IPS-15b (cell line): ENCODE measurements around the gene SPATA13.
"Not testable (repeated sequence)": the region's sequence is repeated elsewhere in the genome, so short reads cannot be mapped to it uniquely, and the experiment has no call there.

Experiments used
- H3K27me3 ChIP-seq: one replicate; pipeline ENCODE4 v1.6.1; 2013; ENCODE audit warnings: low read length; ENCODE audit not compliant: control insufficient read depth, insufficient read depth
- H3K36me3 ChIP-seq: one replicate; pipeline ENCODE4 v1.6.1; 2013; ENCODE audit warnings: low read length; ENCODE audit not compliant: control insufficient read depth, insufficient read depth
- H3K4me1 ChIP-seq: one replicate; pipeline ENCODE4 v1.6.1; 2013; ENCODE audit warnings: mild to moderate bottlenecking, low read length; ENCODE audit not compliant: control insufficient read depth, insufficient read depth
- H3K4me3 ChIP-seq: one replicate; pipeline ENCODE4 v1.5.1; 2013; ENCODE audit warnings: low read depth, low read length
- H3K9ac ChIP-seq: one replicate; pipeline ENCODE4 v1.6.1; 2013; ENCODE audit warnings: low read depth, mild to moderate bottlenecking, low read length
- H3K9me3 ChIP-seq: one replicate; pipeline ENCODE4 v1.6.1; 2013; ENCODE audit warnings: mild to moderate bottlenecking, low read length; ENCODE audit not compliant: control insufficient read depth, insufficient read depth

Gene SPATA13

DNA sequence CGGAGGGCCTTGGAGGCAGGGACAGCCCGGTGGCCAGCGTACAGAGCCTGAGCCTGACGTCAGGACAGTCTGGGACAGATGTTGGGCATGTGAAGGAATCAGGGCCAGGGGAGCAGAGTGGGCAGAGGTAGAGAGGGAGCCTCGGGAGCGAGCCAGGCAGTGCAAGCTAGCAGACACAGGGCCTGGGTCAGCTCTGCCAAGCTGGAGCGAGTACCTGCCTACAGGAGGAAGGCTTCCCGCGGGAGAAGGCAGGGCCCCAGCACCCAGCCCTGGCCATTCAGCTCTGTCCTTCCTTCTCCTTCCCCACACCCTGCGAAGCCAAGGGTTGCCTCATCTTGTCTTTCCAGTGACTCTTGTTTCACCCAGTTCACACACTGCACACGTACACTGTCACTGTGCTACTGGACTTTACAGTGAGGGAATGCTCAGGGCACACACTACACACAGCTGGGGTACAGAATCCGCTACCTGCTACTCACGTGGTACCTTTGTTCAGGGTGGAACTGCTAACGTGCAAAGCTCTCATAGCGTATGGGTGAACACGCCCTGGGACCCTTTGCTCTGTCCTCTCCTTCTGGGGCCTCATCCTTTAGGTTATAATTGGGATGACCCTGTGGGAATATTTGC lies 139.1 kb downstream of the SPATA13 start:
- Histone ChIP-seq H3K4me3 (no peak overlapping the region), H3K9me3 (no peaks in the 10 kb centered on the region), H3K4me1 (no peaks in the 10 kb centered on the region), H3K9ac (no peak overlapping the region), H3K36me3 (peaks cover 32% of the 10 kb centered on the region), H3K27me3 (no peaks in the 10 kb centered on the region)

DNA sequence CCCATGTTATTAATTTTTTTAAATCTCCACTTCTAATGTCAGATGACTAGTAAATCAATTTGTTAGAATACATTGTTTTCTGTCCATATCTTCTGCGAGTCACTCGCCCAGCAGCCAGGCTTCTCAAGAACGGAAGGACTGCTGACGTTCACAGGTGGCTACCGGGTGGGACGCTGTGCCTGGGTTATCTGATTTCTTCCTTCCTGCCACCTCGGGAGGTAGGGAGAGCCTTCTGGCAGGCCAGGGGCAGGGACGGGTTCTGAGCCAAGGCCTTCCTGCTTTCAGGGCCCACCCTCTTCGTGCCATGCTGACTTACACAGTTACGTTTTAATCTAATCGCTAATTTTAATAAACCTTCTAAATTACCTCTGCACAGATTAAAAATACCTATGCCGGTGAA lies 140.9 kb downstream of the SPATA13 start:
- H3K4me1 ChIP-seq = no peaks in the 10 kb centered on the region
- H3K4me3 ChIP-seq = no peak overlapping the region
- H3K36me3 ChIP-seq = peaks cover 26% of the 10 kb centered on the region
- no peaks in the 10 kb centered on the region for H3K27me3 ChIP-seq
- no peaks in the 10 kb centered on the region for H3K9me3 ChIP-seq
- H3K9ac ChIP-seq = no peak overlapping the region

DNA sequence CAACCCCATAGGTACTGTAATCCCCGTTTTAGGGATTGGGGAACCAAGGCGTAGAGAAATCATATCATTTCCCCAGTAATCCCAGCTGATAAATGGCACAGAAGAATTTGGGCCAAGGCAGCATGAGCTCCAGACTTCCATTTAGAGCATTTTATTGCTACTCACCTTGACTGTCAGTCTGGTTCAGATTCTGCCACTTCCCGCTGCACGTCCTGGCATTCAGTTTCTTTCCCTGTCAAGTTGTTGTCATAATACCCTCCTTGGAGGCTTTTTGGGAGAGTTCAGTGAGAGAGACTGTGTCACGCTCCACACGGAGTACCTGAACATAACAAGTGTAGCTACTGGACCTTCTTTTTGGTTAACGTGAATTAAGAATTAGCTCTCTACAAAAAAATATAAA lies 141.4 kb downstream of the SPATA13 start:
- H3K36me3 ChIP-seq = peaks cover 26% of the 10 kb centered on the region
- H3K9ac ChIP-seq = no peak overlapping the region
- no peak overlapping the region for H3K4me3 ChIP-seq
- H3K4me1 ChIP-seq = no peaks in the 10 kb centered on the region
- H3K9me3 ChIP-seq = no peaks in the 10 kb centered on the region
- H3K27me3 ChIP-seq = no peaks in the 10 kb centered on the region

DNA sequence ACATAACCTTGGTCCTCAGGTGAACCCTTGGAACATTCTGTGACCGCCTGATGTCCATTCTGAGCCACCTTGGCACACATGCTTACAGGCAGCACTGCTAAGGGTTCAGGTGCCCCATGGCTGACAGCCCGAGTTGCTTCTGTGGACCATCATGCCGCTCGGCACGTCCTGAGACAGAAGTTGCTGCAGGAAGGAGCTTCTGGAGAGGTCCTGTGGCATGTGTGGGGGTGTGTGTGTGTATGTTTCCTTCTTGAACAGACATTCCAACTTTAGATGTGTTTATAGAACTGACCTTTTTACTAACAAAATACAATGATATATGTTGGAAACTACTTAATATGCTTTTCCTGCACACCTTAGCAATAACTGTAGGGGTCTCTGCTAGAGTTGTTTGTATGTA lies 144.1 kb downstream of the SPATA13 start:
- H3K36me3 ChIP-seq = peaks cover 7% of the 10 kb centered on the region
- H3K4me3 ChIP-seq = no peak overlapping the region
- no peaks in the 10 kb centered on the region for H3K9me3 ChIP-seq
- H3K9ac ChIP-seq = no peak overlapping the region
- no peaks in the 10 kb centered on the region for H3K4me1 ChIP-seq
- H3K27me3 ChIP-seq = no peaks in the 10 kb centered on the region

DNA sequence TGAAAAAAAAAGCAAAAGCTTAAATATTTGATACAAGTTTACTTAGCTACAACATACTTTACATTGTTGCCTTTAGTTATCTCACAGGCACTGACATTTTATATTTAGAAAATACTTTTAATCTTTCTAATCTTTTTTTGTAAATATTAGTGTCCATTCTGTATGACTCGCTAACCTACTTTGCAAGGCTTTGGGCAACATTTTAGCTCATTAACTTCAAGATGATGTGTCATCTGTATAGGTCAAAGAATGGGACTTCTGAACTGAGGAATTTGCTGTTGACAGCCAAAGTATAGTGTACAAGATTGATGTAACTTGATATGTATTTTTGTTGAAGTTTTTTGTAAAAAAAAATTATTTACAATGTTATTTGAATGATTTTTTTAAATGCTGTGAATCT lies 146.1 kb downstream of the SPATA13 start:
- no peaks in the 10 kb centered on the region for H3K27me3 ChIP-seq
- no peaks in the 10 kb centered on the region for H3K9me3 ChIP-seq
- H3K4me3 ChIP-seq = no peak overlapping the region
- peaks cover 7% of the 10 kb centered on the region for H3K36me3 ChIP-seq
- H3K4me1 ChIP-seq = no peaks in the 10 kb centered on the region
- no peak overlapping the region for H3K9ac ChIP-seq

DNA sequence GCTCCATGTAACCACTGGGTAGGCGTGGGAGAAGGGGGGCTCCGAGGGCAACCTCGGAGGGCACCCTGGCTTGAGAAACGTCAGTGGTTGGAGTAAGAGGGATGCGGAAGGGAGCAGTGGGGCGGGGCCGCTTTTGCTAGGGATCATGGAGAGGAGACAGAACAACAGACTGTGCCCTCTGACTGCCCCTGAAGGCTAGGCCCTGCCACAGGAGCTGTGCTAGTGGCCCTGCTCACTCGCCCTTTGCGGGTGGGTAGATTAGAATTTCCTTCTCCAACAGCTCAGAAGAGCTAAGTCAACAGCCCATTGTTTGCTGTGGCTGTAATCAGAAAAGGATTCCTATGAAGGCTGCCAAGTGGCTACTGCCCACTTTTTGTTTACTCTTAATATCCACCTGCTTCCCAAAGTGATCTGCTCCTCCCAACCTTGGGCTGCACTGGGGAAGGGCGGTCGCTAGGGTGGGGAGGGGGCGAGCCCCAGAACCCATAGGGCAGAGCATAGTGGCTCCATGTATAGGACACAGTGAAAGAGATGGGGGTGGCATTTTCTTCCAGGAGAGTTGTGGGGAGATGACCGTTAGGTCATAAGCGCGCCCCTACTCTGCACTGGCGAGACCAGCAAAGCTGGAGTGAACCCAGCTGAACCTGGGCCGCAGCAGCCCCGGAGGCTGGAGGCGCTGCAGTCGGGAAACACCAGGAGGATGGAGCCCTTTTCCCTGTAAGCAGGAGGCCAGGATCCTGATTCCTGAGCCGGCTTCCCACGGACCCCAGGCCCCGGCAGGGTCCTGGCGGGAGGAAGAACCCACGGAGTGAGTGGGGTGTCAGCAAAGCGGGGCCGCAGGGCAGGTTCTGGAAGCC lies 146.9 kb downstream of the SPATA13 start:
- Histone ChIP-seq H3K4me1 (no peaks in the 10 kb centered on the region), H3K9me3 (no peaks in the 10 kb centered on the region), H3K36me3 (peaks cover 7% of the 10 kb centered on the region), H3K4me3 (no peak overlapping the region), H3K9ac (no peak overlapping the region), H3K27me3 (no peaks in the 10 kb centered on the region)

DNA sequence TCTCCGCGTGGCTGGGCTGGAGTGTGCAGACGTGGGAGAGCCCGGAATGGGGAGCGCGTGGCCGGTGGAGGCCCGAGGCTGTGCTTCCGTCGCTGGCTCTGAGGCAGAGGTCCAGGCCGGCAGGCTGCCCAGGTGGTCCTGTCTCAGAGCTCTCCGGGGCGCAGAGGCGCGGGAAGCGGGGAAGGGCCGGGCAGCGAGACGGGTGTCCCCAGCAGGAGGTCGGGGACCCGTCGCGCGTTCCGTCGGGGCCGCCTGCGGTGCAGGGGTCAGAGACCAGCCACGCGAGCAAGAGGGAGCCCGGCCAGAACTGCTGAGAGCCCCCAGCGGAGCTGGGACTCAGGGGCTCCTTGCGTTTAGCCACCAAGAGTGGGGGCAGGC lies 147.5 kb downstream of the SPATA13 start:
- no peaks in the 10 kb centered on the region for H3K27me3 ChIP-seq
- H3K9me3 ChIP-seq = no peaks in the 10 kb centered on the region
- H3K36me3 ChIP-seq = peaks cover 5% of the 10 kb centered on the region
- no peaks in the 10 kb centered on the region for H3K4me1 ChIP-seq
- no peak overlapping the region for H3K9ac ChIP-seq
- H3K4me3 ChIP-seq = no peak overlapping the region

DNA sequence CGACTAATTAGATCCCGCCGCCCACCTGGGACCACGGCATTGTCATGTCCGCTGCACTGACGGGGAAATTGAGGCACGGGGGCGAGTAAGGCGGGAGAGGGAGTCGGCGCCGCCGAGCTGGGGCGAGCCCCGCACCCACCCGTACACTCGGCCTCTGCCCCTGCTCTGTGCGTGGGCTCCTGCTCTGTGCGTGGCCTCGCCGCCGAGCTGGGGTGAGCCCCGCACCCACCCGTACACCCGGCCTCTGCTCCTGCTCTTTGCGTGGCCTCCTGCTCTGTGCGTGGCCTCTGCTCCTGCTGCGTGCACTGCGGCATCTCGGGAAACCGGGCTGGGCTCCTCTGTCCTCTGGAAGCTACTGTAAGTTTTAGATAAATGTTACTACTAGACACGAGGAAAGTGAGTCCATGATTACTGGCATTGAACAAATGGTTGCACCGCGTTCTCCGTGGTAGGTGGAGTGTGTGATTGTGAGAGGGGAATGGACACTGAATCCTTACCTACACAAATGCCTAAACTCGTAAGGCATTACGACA lies 148.0 kb downstream of the SPATA13 start:
- Histone ChIP-seq H3K4me1 (no peaks in the 10 kb centered on the region), H3K9me3 (no peaks in the 10 kb centered on the region), H3K4me3 (no peak overlapping the region), H3K36me3 (no peaks in the 10 kb centered on the region), H3K9ac (no peak overlapping the region), H3K27me3 (no peaks in the 10 kb centered on the region)

DNA sequence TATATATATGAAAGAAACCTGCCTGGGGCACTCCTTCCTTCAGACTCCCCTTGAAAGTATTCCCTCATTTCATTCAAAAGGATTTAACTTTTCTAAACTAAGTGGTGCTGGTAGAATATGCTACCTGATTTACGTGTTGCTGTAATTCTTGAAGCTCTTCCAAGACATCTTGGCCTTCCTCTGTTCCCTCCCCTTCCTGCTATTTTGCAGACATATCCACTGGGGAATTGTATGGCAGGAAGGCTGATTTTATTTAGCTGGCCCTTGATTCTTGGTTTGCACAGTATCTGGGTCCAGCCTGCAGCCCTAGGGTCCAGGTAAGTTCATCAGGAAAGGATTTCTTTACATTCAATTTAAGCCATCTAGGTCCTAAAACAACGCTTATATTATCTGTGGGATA lies 148.8 kb downstream of the SPATA13 start, which contains the start of gene C1QTNF9:
TSS of gene C1QTNF9 (plus strand) at position 281 of the 400 bp plus-strand sequence. CDS start 6,424 bp downstream, outside the sequence.
- H3K9ac ChIP-seq, H3K4me3 ChIP-seq, H3K9me3 ChIP-seq, H3K27me3 ChIP-seq, H3K36me3 ChIP-seq, H3K4me1 ChIP-seq: not testable (repeated sequence)

DNA sequence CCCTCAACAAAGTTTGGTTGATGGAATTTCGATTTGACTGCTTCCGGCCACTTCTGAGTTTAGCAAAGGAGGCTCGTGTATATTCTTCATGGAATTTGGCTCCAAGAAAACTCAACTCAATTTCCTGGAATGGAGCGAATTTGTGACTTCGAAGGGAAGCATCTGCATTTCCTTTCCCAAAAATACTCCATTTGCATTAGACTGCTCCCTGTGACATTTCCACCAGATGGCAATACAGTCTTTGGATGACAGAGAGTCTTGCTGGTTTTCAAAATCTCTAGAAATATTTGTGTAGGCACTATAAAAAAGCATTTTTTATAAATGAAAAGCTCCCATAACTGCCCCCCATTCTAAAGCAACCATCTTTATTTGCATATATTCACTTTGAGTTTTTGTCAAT lies 152.9 kb downstream of the SPATA13 start:
- no peaks in the 10 kb centered on the region for H3K9me3 ChIP-seq
- H3K27me3 ChIP-seq = no peaks in the 10 kb centered on the region
- H3K4me1 ChIP-seq = no peaks in the 10 kb centered on the region
- H3K4me3 ChIP-seq = no peak overlapping the region
- no peak overlapping the region for H3K9ac ChIP-seq
- H3K36me3 ChIP-seq = no peaks in the 10 kb centered on the region

DNA sequence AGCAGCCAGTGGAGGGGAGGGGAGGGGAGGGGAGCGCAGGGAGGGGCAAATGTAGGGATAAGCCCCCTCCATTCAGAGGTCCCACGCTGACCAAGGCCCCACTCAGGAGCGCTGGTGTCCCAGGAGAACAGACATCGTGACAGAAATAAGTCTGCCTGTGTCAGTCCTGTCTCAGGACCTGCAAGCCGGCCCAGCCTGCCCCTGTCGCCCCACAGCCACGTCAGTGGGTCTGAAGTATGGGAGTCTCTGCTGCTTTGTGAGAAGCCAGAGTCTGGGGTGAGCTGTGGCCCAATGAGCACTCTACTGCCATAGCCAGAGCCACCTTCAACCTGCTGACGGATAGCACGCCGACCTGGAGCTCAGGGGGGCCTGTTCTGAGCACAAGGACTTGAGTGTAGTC lies 157.3 kb downstream of the SPATA13 start:
- H3K27me3 ChIP-seq, H3K9ac ChIP-seq, H3K4me3 ChIP-seq, H3K4me1 ChIP-seq, H3K9me3 ChIP-seq, H3K36me3 ChIP-seq: not testable (repeated sequence)

DNA sequence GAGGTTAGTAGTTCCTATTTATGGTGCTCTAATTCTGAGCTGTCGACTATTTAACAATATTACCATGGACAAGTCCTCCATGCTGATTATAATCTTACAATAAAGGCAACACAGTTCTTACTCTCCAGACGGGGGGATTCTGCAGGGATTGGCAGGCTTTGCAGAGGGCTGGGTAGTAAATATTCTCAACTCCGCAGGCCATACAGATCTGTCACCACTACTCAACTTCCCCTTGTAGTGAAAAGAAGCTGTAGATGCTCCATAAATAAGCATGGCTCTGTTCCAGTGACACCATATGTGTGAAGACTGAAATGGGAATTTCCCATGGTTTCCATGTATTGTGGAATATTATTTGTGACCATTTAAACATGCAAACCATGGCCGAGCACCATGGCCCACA lies 158.4 kb downstream of the SPATA13 start:
- H3K9me3 ChIP-seq, H3K9ac ChIP-seq, H3K4me3 ChIP-seq, H3K36me3 ChIP-seq, H3K27me3 ChIP-seq, H3K4me1 ChIP-seq: not testable (repeated sequence)
